ENCODE data around the gene SHC3.

SHC3 gene

GRCh38 chr9:88993327-88993726 lies 185.3 kb downstream of the SHC3 start:
- no peak for ATAC-seq (ENCODE audit: low read depth)
- Mint-ChIP-seq H3K4me3 (no peak overlapping the region), H3K27ac (no peak overlapping the region), H3K9me3 (no peaks in the 10 kb centered on the region), H3K27me3 (peaks cover 9% of the 10 kb centered on the region), H3K4me1 (no peaks in the 10 kb centered on the region), H3K36me3 (no peaks in the 10 kb centered on the region)
- no peak for DNase-seq (ENCODE audit: low spot score in 2 of 2)

GRCh38 chr9:88992556-88992955 lies 186.1 kb downstream of the SHC3 start:
- H3K9me3 Mint-ChIP-seq = no peaks in the 10 kb centered on the region
- no peaks in the 10 kb centered on the region for H3K36me3 Mint-ChIP-seq
- no peaks in the 10 kb centered on the region for H3K4me1 Mint-ChIP-seq
- no peak overlapping the region for H3K27ac Mint-ChIP-seq
- no peak overlapping the region for H3K4me3 Mint-ChIP-seq
- peaks cover 9% of the 10 kb centered on the region for H3K27me3 Mint-ChIP-seq
- no peak for DNase-seq (ENCODE audit: low spot score in 2 of 2)
- no peak for ATAC-seq (ENCODE audit: low read depth)

GRCh38 chr9:88991066-88992034 lies 187.3 kb downstream of the SHC3 start, which contains the start of gene S1PR3:
S1PR3 (plus strand) TSS chr9:88991468; CDS start chr9:89001201, 9,733 bp downstream.
- ATAC-seq (ENCODE audit: low read depth) = no peak
- H3K4me3 Mint-ChIP-seq = no peak within 1 kb of the TSS
- peaks cover 9% of the 10 kb centered on the region for H3K27me3 Mint-ChIP-seq

GRCh38 chr9:88990729-88991065 lies 187.9 kb downstream of the SHC3 start:
- Mint-ChIP-seq H3K4me1 (no peaks in the 10 kb centered on the region), H3K9me3 (no peaks in the 10 kb centered on the region), H3K27me3 (peaks cover 9% of the 10 kb centered on the region), H3K36me3 (no peaks in the 10 kb centered on the region), H3K27ac (no peak overlapping the region), H3K4me3 (no peak overlapping the region)
- ATAC-seq (ENCODE audit: low read depth) (no peak), DNase-seq (ENCODE audit: low spot score in 2 of 2) (no peak)

More at GRCh38 chr9:88991066-88992034, 187.3 kb downstream of the SHC3 start, which contains the start of gene S1PR3:
- Mint-ChIP-seq H3K4me1 (no peaks in the 10 kb centered on the region), H3K9me3 (no peaks in the 10 kb centered on the region), H3K27ac (no peak within 1 kb of the TSS), H3K36me3 (no peaks in the 10 kb centered on the region)
- DNase-seq (ENCODE audit: low spot score in 2 of 2) = no peak

- H3K27me3 Mint-ChIP-seq = peaks cover 9% of the 10 kb centered on the region
- no peaks in the 10 kb centered on the region for H3K36me3 Mint-ChIP-seq
- ATAC-seq (ENCODE audit: low read depth) (no peak), DNase-seq (ENCODE audit: low spot score in 2 of 2) (no peak)
- no peaks in the 10 kb centered on the region for H3K9me3 Mint-ChIP-seq
- H3K4me1 Mint-ChIP-seq = no peaks in the 10 kb centered on the region
- H3K4me3 Mint-ChIP-seq = no peak overlapping the region
- H3K27ac Mint-ChIP-seq = no peak overlapping the region
Observed at GRCh38 chr9:88990041-88990728, 188.4 kb downstream of the SHC3 start.

GRCh38 chr9:88988796-88989641 lies 189.6 kb downstream of the SHC3 start:
- Mint-ChIP-seq H3K27me3 (peaks cover 9% of the 10 kb centered on the region), H3K36me3 (no peaks in the 10 kb centered on the region), H3K4me1 (no peaks in the 10 kb centered on the region), H3K27ac (no peak overlapping the region), H3K4me3 (no peak overlapping the region), H3K9me3 (no peaks in the 10 kb centered on the region)
- ATAC-seq (ENCODE audit: low read depth) (no peak), DNase-seq (ENCODE audit: low spot score in 2 of 2) (no peak)

- DNase-seq (ENCODE audit: low spot score in 2 of 2) (no peak), ATAC-seq (ENCODE audit: low read depth) (no peak)
- Mint-ChIP-seq H3K27me3 (peaks cover 8% of the 10 kb centered on the region), H3K36me3 (no peaks in the 10 kb centered on the region), H3K4me3 (no peak overlapping the region), H3K4me1 (no peaks in the 10 kb centered on the region), H3K27ac (no peak overlapping the region), H3K9me3 (no peaks in the 10 kb centered on the region)
Observed at GRCh38 chr9:88987661-88988060, 191.0 kb downstream of the SHC3 start.

GRCh38 chr9:88986776-88987175 lies 191.8 kb downstream of the SHC3 start:
- ATAC-seq (ENCODE audit: low read depth) (no peak), DNase-seq (ENCODE audit: low spot score in 2 of 2) (no peak)
- Mint-ChIP-seq H3K4me3 (no peak overlapping the region), H3K27ac (no peak overlapping the region), H3K27me3 (peaks cover 5% of the 10 kb centered on the region), H3K4me1 (no peaks in the 10 kb centered on the region), H3K9me3 (no peaks in the 10 kb centered on the region), H3K36me3 (no peaks in the 10 kb centered on the region)

GRCh38 chr9:88985616-88986015 lies 193.0 kb downstream of the SHC3 start:
- no peaks in the 10 kb centered on the region for H3K36me3 Mint-ChIP-seq
- H3K27ac Mint-ChIP-seq = no peak overlapping the region
- no peak for ATAC-seq (ENCODE audit: low read depth)
- no peaks in the 10 kb centered on the region for H3K4me1 Mint-ChIP-seq
- H3K27me3 Mint-ChIP-seq = peaks cover 4% of the 10 kb centered on the region
- DNase-seq (ENCODE audit: low spot score in 2 of 2) = no peak
- H3K9me3 Mint-ChIP-seq = no peaks in the 10 kb centered on the region
- no peak overlapping the region for H3K4me3 Mint-ChIP-seq

GRCh38 chr9:88984543-88984883 lies 194.1 kb downstream of the SHC3 start:
- H3K4me3 Mint-ChIP-seq = no peak overlapping the region
- DNase-seq (ENCODE audit: low spot score in 2 of 2) = no peak
- no peaks in the 10 kb centered on the region for H3K9me3 Mint-ChIP-seq
- H3K27ac Mint-ChIP-seq = no peak overlapping the region
- H3K4me1 Mint-ChIP-seq = no peaks in the 10 kb centered on the region
- no peaks in the 10 kb centered on the region for H3K36me3 Mint-ChIP-seq
- H3K27me3 Mint-ChIP-seq = peaks cover 1% of the 10 kb centered on the region
- no peak for ATAC-seq (ENCODE audit: low read depth)

- ATAC-seq (ENCODE audit: low read depth) (no peak), DNase-seq (ENCODE audit: low spot score in 2 of 2) (no peak)
- Mint-ChIP-seq H3K4me1 (no peaks in the 10 kb centered on the region), H3K9me3 (no peaks in the 10 kb centered on the region), H3K36me3 (no peaks in the 10 kb centered on the region), H3K27me3 (peaks cover 1% of the 10 kb centered on the region), H3K4me3 (no peak overlapping the region), H3K27ac (no peak overlapping the region)
Observed at GRCh38 chr9:88983865-88984542, 194.6 kb downstream of the SHC3 start.

GRCh38 chr9:88980740-88981203 lies 197.8 kb downstream of the SHC3 start:
- DNase-seq (ENCODE audit: low spot score in 2 of 2) = no peak
- no peaks in the 10 kb centered on the region for H3K9me3 Mint-ChIP-seq
- no peak overlapping the region for H3K27ac Mint-ChIP-seq
- H3K36me3 Mint-ChIP-seq = no peaks in the 10 kb centered on the region
- H3K4me3 Mint-ChIP-seq = no peak overlapping the region
- no peak for ATAC-seq (ENCODE audit: low read depth)
- no peaks in the 10 kb centered on the region for H3K4me1 Mint-ChIP-seq
- peaks cover 5% of the 10 kb centered on the region for H3K27me3 Mint-ChIP-seq

- H3K27ac Mint-ChIP-seq = no peak overlapping the region
Observed at GRCh38 chr9:88979791-88980190, 198.8 kb downstream of the SHC3 start.

More at GRCh38 chr9:88979791-88980190, 198.8 kb downstream of the SHC3 start:
- no peaks in the 10 kb centered on the region for H3K36me3 Mint-ChIP-seq
- H3K4me3 Mint-ChIP-seq = no peak overlapping the region
- no peaks in the 10 kb centered on the region for H3K4me1 Mint-ChIP-seq
- ATAC-seq (ENCODE audit: low read depth) = no peak
- no peak for DNase-seq (ENCODE audit: low spot score in 2 of 2)
- H3K9me3 Mint-ChIP-seq = no peaks in the 10 kb centered on the region
- peaks cover 5% of the 10 kb centered on the region for H3K27me3 Mint-ChIP-seq
